ENCODE results near the gene CKM.
"Not testable (repeated sequence)": the region's sequence is repeated elsewhere in the genome, so short reads cannot be mapped to it uniquely, and the experiment has no call there.

CKM gene

DNA sequence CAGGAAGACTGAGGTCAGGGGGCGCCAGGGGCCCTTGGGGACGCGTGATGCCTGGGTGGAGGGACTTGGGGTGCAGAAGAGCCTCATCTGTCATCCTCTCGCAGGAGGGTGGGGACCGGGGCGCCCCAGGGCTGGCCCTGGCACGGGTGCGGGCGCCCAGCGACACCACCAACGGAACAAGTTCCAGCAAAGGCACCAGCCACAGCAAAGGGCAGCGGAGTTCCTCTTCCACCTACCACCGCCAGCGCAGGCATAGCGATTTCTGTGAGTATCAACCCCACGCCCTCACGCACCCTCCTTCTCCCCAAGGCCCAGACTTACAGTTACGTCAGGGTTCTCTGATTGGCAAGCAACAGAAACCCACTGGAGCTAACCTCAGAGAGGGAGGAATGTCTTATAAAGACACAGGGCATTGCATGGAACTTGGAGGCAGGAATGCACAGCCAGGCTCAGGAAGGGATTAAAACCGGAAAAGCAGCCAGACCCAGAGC, 42.2 kb downstream of the CKM start:
- no peak for DNase-seq

- no peak for DNase-seq
These were observed 43.0 kb downstream of the CKM start for GRCh38 chr19:45279587-45280192.

DNA sequence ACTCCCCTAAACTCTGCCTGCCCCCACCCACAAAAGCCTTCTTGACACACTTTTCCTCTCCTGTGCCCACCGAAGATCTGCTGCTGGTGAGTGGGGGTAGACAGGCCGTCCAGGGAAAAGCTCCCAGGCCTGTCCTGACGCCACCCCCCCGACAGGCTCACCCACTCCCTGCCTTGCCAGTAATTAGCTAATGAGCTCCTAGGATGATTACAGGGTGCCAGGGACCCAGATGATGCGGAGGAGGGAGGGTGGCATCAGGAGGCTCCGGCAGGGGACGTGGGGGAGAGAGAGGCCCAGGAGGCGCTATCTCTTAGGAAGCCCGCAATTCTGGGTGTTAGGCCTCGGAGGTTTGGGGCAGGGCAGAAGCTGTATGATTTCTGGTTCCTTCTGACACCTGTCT, 44.6 kb downstream of the CKM start:
- DNase-seq, result no peak

GRCh38 chr19:45276284-45276687, 46.4 kb downstream of the CKM start:
- DNase-seq, result no peak

- DNase-seq, result no peak
These were observed 47.2 kb downstream of the CKM start for GRCh38 chr19:45275370-45275971.

GRCh38 chr19:45273521-45273855, 49.2 kb downstream of the CKM start:
- DNase-seq, result no peak

- no peak for DNase-seq
These were observed 51.0 kb downstream of the CKM start for GRCh38 chr19:45271735-45272108.

GRCh38 chr19:45271098-45271734, 51.5 kb downstream of the CKM start:
- no peak for DNase-seq

GRCh38 chr19:45269939-45270338, 52.7 kb downstream of the CKM start:
- not testable (repeated sequence) for DNase-seq

DNA sequence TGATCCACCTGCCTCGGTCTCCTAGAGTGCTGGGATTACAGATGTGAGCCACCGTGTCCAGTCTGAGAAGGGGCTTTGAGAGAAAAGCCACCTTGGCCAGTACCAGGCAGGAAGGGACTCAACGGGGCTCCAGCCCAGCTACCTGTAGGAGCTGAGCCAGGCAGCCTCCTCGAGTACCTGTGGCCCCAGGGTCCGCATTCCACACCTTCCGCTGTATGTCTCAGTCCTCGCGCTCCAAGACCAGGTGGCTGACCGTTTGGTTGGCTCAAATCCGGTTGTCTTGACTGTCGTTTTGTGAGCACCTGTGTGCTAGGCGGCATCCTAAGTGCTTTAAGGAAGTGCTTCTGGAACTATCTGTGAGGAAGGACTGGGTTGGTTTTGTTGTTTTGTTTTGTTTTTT, 55.4 kb downstream of the CKM start:
- no peak for DNase-seq

DNA sequence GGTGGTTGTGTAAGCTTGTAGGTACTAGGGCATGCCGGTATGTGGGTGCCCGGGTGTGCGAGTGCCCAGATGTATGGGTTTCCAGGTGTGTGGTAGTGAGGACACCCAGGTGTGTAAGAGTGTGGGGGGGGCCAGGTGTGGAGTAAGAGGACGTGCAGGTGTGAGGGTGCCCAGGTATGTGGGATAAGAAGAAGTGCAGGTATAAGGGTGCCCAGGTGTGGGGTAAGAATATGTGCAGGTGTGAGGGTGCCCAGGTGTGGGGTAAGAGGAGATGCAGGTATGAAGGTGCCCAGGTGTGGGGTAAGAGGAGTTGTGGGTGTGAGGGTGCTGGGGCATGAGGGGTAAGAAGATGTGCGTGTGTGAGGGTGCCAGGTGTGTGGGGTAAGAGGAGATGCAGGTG, 57.3 kb downstream of the CKM start:
- no peak for DNase-seq

DNA sequence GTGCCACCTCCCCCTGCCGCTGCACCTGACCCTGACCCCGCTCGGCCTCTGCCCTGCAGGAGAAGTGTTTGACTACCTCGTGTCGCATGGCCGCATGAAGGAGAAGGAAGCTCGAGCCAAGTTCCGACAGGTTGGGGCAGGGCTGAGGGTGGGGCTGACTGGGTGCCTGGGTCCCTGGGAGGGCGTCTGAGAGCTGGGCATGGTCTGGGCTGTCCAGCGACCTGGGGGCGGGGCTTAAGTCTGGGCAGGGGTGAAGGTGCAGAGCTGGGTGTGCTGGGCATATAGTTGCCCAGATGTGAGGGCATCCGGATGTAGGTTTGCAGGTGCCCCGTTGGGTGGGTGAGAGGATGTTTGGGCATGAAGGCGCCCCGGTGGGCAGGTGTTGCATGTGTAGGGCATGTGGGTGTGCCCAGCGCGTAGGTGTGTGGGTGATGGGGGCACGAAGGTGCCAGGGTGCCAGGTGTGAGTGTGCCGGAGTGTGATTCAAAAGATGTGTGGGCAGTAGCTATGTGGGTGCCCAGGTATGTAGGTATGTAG, 57.8 kb downstream of the CKM start:
- DNase-seq, result no peak

DNA sequence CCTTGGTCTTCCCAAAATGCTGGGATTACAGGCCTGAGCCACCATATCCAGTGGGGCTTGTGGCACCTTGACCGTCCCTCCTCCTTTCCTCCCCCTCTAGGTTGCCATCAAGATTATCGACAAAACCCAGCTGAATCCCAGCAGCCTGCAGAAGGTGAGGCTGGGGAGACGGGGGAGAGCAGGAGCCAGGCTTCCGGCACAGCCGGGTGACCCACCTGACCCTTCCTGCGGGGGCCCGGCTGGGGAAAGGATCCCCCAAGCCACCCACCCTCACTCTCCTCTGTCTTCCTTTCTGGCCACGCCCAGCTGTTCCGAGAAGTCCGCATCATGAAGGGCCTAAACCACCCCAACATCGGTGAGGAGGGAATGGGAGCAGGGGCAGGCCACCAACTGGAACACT, 59.7 kb downstream of the CKM start:
- no peak for DNase-seq

DNA sequence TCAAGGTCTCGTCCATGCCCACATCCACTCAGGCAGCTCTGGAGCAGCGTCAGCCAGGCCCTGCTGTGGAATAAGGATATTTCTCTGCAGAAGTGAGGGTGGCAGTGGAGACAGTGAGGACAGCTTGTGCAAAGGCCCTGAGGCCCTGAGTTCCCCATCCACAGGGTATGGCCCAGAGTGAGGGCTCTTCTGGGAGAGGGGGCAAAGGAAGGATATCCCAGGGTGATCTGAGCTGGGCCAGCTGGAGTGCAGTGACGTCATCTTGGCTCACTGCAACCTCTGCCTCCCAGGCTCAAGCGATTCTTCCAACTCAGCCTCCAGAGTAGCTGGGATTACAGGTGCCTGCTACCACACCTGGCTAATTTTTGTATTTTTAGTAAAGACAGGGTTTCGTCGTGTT, 60.1 kb downstream of the CKM start:
- DNase-seq, result no peak

- DNase-seq, result no peak
These were observed 63.8 kb downstream of the CKM start for GRCh38 chr19:45258862-45259261.

DNA sequence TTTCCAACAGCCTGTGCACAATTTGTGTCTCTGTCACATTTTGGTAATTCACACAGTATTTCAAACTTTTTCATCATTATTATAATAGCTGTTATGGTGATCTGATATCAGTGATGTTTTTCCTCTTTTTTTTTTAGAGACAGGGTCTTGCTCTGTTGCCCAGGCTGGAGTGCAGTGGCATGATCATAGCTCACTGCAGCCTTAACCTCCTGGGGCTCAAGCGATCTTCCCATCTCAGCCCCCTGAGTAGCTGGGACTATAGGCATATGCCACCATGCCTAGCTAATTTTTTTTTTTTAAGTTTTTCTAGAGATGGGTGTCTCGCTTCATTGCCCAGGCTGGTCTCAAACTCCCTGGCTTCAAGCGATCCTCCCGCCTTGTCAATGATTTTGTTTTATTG, 65.8 kb downstream of the CKM start:
- no peak for DNase-seq
